HepG2 (cell line): ENCODE results near the gene ADGRG6. TPM values are rescaled to one million over a fixed set of nuclear protein-coding genes. Genes with fewer than 3 reads are reported as not detected.

ENCODE experiments used
- BORCS8-MEF2B ChIP-seq: sonication (generic); formaldehyde crosslinking; IDR thresholded peaks from 2 replicates; pipeline ENCODE4 v1.8.0; 2022; ENCODE audit warnings: mild to moderate bottlenecking, missing genetic modification reagents
- FLYWCH1 ChIP-seq: sonication (generic); formaldehyde crosslinking; IDR thresholded peaks from 2 replicates; pipeline ENCODE4 v1.8.1; 2023; ENCODE audit warnings: mild to moderate bottlenecking, missing genetic modification reagents
- JARID2 ChIP-seq: sonication (generic); formaldehyde crosslinking; IDR thresholded peaks from 2 replicates; pipeline ENCODE4 v1.8.1; 2023; ENCODE audit warnings: missing genetic modification reagents, inconsistent platforms; ENCODE audit not compliant: insufficient replicate concordance
- NFE2 ChIP-seq: sonication (generic); formaldehyde crosslinking; IDR thresholded peaks from 2 replicates; pipeline ENCODE4 v1.4.0; 2020; ENCODE audit warnings: missing genetic modification reagents
- NRL ChIP-seq: sonication (generic); formaldehyde crosslinking; IDR thresholded peaks from 2 replicates; pipeline ENCODE4 v1.5.0; 2020; ENCODE audit warnings: missing genetic modification reagents, mild to moderate bottlenecking, moderate library complexity, borderline replicate concordance
- RFX3 ChIP-seq: IDR thresholded peaks from 2 replicates; pipeline ENCODE4 v1.6.1; 2016; ENCODE audit warnings: missing biosample characterization, missing genetic modification reagents
- SCMH1 ChIP-seq: sonication (generic); formaldehyde crosslinking; IDR thresholded peaks from 2 replicates; pipeline ENCODE4 v1.9.0; 2021; ENCODE audit warnings: missing genetic modification reagents, mild to moderate bottlenecking, borderline replicate concordance
- SIN3B ChIP-seq: fragments of 150-350 bp; IDR thresholded peaks from 2 replicates; pipeline ENCODE4 v1.6.1; 2014; ENCODE audit warnings: low read length
- SNRNP70 ChIP-seq: fragments of 200-400 bp; formaldehyde crosslinking; IDR thresholded peaks from 2 replicates; pipeline ENCODE4 v1.6.1; 2017; ENCODE audit warnings: mild to moderate bottlenecking, low read depth, low read length, moderate library complexity
- SP140L ChIP-seq: sonication (generic); formaldehyde crosslinking; IDR thresholded peaks from 2 replicates; pipeline ENCODE4 v1.4.0; 2020; ENCODE audit warnings: missing genetic modification reagents, borderline replicate concordance
- TBX2 ChIP-seq: sonication (generic); formaldehyde crosslinking; IDR thresholded peaks from 2 replicates; pipeline ENCODE4 v1.5.0; 2020; ENCODE audit warnings: missing genetic modification reagents, mild to moderate bottlenecking, borderline replicate concordance
- U2AF1 ChIP-seq: fragments of 200-400 bp; formaldehyde crosslinking; optimal IDR thresholded peaks from 2 replicates; pipeline ENCODE3; 2017; ENCODE audit warnings: mild to moderate bottlenecking, low read depth, low read length
- ZFP37 ChIP-seq: sonication (generic); formaldehyde crosslinking; IDR thresholded peaks from 2 replicates; pipeline ENCODE4 v1.4.0; 2020; ENCODE audit warnings: missing genetic modification reagents, borderline replicate concordance
- ZMYM4 ChIP-seq: sonication (generic); formaldehyde crosslinking; IDR thresholded peaks from 2 replicates; pipeline ENCODE4 v1.8.1; 2023; ENCODE audit warnings: mild to moderate bottlenecking, missing genetic modification reagents
- ZNF543 ChIP-seq: sonication (generic); formaldehyde crosslinking; IDR thresholded peaks from 2 replicates; pipeline ENCODE4 v1.4.0; 2020; ENCODE audit warnings: mild to moderate bottlenecking, missing genetic modification reagents
- ZNF816 ChIP-seq: sonication (generic); formaldehyde crosslinking; IDR thresholded peaks from 2 replicates; pipeline ENCODE4 v1.8.0; 2022; ENCODE audit warnings: missing genetic modification reagents, mild to moderate bottlenecking, borderline replicate concordance
- polyA plus RNA-seq, 8 experiments: library from polyadenylated mRNA; depleted of rRNA in 3 of 8; stranded (reverse) in 7 of 8; unstranded in 1 of 8; fragments of >200 nt; fragmentation: Illumina TruSeq in 4 of 8; extraction: Trizol in 4 of 8; gene quantifications; 2 replicates each; pipeline versions ENCODE4 v1.2.1 to v1.2.3, GENCODE V29; 2011 to 2016; ENCODE audit warnings: low read depth in 4 of 8, missing spikeins in 1 of 8, mixed read lengths in 1 of 8; ENCODE audit not compliant: insufficient read depth in 1 of 8
- total RNA-seq, 5 experiments: library from RNA; depleted of rRNA; stranded (reverse); fragments of >200 nt; fragmentation: Illumina TruSeq; extraction: Trizol; gene quantifications; 2 replicates each; pipeline ENCODE4 v1.2.3, GENCODE V29; 2016; ENCODE audit warnings: low read depth in 1 of 5
- TF ChIP-seq, protein P1 (sequence below): sonication (generic); formaldehyde crosslinking; IDR thresholded peaks from 2 replicates; pipeline ENCODE4 v1.4.0; 2020; ENCODE audit warnings: missing genetic modification reagents
- TF ChIP-seq, protein P2 (sequence below): sonication (generic); formaldehyde crosslinking; IDR thresholded peaks from 2 replicates; pipeline ENCODE4 v1.4.0; 2020; ENCODE audit warnings: missing genetic modification reagents
- TF ChIP-seq, protein P3 (sequence below): fragments of 450-650 bp; IDR thresholded peaks from 2 replicates; pipeline ENCODE4 v1.6.1; 2017; ENCODE audit warnings: mild to moderate bottlenecking
- TF ChIP-seq, protein P4 (sequence below): sonication (generic); formaldehyde crosslinking; IDR thresholded peaks from 2 replicates; pipeline ENCODE4 v1.9.0; 2022; ENCODE audit warnings: low read depth, missing genetic modification reagents

Gene ADGRG6
- total and polyA plus RNA-seq, 2 of the 13 experiments (the other 11 are each of a cell fraction or from before 2014, with no cell fraction given) = 129 to 249 TPM

- no peak for TF ChIP-seq SCMH1 (CRISPR knock-in tag)
- no peak for TF ChIP-seq NFE2 (CRISPR knock-in tag)
- TF ChIP-seq ZFP37 (CRISPR knock-in tag) = no peak
- TF ChIP-seq ZMYM4 (CRISPR knock-in tag) = peak; percentile 89
- no peak for TF ChIP-seq SIN3B
- TF ChIP-seq BORCS8-MEF2B (CRISPR knock-in tag) = no peak
- no peak for TF ChIP-seq U2AF1
- no peak for TF ChIP-seq SP140L (CRISPR knock-in tag)
- TF ChIP-seq ZNF543 (CRISPR knock-in tag) = 0 out of 2 replicates have a peak, but pooled peaks have one; percentile 33
- TF ChIP-seq, protein P1, sequence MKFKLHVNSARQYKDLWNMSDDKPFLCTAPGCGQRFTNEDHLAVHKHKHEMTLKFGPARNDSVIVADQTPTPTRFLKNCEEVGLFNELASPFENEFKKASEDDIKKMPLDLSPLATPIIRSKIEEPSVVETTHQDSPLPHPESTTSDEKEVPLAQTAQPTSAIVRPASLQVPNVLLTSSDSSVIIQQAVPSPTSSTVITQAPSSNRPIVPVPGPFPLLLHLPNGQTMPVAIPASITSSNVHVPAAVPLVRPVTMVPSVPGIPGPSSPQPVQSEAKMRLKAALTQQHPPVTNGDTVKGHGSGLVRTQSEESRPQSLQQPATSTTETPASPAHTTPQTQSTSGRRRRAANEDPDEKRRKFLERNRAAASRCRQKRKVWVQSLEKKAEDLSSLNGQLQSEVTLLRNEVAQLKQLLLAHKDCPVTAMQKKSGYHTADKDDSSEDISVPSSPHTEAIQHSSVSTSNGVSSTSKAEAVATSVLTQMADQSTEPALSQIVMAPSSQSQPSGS (CRISPR knock-in tag) = peak; percentile 86; the same call in 1 of the 2 replicates
- TF ChIP-seq TBX2 (CRISPR knock-in tag) = peak; percentile 86
- no peak for TF ChIP-seq FLYWCH1
- no peak for TF ChIP-seq NRL (CRISPR knock-in tag)
- no peak for TF ChIP-seq ZNF816
- no peak for TF ChIP-seq SNRNP70
- TF ChIP-seq, protein P2, sequence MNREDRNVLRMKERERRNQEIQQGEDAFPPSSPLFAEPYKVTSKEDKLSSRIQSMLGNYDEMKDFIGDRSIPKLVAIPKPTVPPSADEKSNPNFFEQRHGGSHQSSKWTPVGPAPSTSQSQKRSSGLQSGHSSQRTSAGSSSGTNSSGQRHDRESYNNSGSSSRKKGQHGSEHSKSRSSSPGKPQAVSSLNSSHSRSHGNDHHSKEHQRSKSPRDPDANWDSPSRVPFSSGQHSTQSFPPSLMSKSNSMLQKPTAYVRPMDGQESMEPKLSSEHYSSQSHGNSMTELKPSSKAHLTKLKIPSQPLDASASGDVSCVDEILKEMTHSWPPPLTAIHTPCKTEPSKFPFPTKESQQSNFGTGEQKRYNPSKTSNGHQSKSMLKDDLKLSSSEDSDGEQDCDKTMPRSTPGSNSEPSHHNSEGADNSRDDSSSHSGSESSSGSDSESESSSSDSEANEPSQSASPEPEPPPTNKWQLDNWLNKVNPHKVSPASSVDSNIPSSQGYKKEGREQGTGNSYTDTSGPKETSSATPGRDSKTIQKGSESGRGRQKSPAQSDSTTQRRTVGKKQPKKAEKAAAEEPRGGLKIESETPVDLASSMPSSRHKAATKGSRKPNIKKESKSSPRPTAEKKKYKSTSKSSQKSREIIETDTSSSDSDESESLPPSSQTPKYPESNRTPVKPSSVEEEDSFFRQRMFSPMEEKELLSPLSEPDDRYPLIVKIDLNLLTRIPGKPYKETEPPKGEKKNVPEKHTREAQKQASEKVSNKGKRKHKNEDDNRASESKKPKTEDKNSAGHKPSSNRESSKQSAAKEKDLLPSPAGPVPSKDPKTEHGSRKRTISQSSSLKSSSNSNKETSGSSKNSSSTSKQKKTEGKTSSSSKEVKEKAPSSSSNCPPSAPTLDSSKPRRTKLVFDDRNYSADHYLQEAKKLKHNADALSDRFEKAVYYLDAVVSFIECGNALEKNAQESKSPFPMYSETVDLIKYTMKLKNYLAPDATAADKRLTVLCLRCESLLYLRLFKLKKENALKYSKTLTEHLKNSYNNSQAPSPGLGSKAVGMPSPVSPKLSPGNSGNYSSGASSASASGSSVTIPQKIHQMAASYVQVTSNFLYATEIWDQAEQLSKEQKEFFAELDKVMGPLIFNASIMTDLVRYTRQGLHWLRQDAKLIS (CRISPR knock-in tag) = no peak
- TF ChIP-seq, protein P3, sequence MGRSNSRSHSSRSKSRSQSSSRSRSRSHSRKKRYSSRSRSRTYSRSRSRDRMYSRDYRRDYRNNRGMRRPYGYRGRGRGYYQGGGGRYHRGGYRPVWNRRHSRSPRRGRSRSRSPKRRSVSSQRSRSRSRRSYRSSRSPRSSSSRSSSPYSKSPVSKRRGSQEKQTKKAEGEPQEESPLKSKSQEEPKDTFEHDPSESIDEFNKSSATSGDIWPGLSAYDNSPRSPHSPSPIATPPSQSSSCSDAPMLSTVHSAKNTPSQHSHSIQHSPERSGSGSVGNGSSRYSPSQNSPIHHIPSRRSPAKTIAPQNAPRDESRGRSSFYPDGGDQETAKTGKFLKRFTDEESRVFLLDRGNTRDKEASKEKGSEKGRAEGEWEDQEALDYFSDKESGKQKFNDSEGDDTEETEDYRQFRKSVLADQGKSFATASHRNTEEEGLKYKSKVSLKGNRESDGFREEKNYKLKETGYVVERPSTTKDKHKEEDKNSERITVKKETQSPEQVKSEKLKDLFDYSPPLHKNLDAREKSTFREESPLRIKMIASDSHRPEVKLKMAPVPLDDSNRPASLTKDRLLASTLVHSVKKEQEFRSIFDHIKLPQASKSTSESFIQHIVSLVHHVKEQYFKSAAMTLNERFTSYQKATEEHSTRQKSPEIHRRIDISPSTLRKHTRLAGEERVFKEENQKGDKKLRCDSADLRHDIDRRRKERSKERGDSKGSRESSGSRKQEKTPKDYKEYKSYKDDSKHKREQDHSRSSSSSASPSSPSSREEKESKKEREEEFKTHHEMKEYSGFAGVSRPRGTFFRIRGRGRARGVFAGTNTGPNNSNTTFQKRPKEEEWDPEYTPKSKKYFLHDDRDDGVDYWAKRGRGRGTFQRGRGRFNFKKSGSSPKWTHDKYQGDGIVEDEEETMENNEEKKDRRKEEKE = no peak
- TF ChIP-seq RFX3 (CRISPR knock-in tag) = no peak
- TF ChIP-seq, protein P4, sequence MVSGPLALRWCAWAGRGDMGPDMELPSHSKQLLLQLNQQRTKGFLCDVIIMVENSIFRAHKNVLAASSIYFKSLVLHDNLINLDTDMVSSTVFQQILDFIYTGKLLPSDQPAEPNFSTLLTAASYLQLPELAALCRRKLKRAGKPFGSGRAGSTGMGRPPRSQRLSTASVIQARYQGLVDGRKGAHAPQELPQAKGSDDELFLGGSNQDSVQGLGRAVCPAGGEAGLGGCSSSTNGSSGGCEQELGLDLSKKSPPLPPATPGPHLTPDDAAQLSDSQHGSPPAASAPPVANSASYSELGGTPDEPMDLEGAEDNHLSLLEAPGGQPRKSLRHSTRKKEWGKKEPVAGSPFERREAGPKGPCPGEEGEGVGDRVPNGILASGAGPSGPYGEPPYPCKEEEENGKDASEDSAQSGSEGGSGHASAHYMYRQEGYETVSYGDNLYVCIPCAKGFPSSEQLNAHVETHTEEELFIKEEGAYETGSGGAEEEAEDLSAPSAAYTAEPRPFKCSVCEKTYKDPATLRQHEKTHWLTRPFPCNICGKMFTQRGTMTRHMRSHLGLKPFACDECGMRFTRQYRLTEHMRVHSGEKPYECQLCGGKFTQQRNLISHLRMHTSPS (CRISPR knock-in tag) = no peak
- TF ChIP-seq JARID2 = no peak
Measured at GRCh38 chr6:142374965-142375733, 73.3 kb downstream of the ADGRG6 start (continued).
